DOHH2 (cell line): ENCODE results near the gene GAS6.

ENCODE experiments used
- EZH2phosphoT487 ChIP-seq: fragments of 200-600 bp; sonication (generic); IDR thresholded peaks from 2 replicates; pipeline ENCODE4 v1.6.1; 2017; ENCODE audit warnings: borderline replicate concordance, mild to moderate bottlenecking, antibody characterized with exemption, low read length, moderate library complexity, mixed read lengths
- TF ChIP-seq, protein P1 (sequence below): fragments of 200-600 bp; sonication (generic); IDR thresholded peaks from one replicate; pipeline ENCODE4 v1.5.1; 2014; ENCODE audit warnings: antibody characterized with exemption, mild to moderate bottlenecking, low read depth, low read length; ENCODE audit not compliant: poor library complexity, severe bottlenecking

DNA sequence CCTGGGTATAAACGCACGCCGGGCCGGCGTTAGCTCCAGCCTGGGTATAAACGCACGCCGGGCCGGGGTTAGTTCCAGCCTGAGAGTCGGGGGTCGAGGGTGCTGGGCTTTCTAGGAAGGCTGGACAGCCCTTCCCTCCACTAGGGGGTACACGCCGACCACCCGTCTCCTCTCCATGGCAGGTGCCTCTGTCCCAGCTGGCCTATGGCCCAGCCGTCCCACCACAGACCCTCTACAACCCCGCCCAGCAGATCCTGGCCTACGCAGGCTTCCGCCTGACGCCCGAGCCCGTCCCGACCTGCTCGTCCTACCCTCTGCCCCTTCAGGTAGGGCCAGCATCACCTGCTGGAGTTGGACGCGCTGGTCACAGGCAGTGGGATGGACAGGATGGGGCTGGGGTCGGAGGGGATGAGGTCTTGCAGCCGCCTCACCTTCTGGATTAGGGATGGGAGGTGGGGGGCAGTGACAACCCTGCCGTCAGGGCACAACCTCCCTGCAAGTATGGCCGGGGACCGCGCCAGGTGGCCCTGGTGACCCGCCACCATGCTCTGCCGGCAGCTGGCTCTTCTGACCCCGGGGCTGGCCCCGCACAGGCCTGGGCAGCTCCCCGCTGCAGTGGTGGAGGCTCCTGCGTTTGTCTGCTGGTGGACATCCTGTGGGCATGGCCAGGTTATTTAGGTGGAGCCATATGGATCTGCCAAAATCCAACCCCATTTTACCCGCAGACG, 59.0 kb downstream of the GAS6 start:
- TF ChIP-seq, protein P1, sequence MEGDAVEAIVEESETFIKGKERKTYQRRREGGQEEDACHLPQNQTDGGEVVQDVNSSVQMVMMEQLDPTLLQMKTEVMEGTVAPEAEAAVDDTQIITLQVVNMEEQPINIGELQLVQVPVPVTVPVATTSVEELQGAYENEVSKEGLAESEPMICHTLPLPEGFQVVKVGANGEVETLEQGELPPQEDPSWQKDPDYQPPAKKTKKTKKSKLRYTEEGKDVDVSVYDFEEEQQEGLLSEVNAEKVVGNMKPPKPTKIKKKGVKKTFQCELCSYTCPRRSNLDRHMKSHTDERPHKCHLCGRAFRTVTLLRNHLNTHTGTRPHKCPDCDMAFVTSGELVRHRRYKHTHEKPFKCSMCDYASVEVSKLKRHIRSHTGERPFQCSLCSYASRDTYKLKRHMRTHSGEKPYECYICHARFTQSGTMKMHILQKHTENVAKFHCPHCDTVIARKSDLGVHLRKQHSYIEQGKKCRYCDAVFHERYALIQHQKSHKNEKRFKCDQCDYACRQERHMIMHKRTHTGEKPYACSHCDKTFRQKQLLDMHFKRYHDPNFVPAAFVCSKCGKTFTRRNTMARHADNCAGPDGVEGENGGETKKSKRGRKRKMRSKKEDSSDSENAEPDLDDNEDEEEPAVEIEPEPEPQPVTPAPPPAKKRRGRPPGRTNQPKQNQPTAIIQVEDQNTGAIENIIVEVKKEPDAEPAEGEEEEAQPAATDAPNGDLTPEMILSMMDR, result no peak
- no peak for TF ChIP-seq EZH2phosphoT487
